GM12891 (cell line): ENCODE results near the gene PREX1.

Experiments
- POLR2A ChIP-seq: IDR thresholded peaks from 2 replicates; pipeline ENCODE4 v1.6.1; 2011; ENCODE audit warnings: low read depth, low read length, control low read depth
- POLR2AphosphoS5 ChIP-seq: IDR thresholded peaks from 2 replicates; pipeline ENCODE4 v1.6.1; 2011; ENCODE audit warnings: low read depth, low read length, control low read depth
- TAF1 ChIP-seq: IDR thresholded peaks from 2 replicates; pipeline ENCODE4 v1.6.1; 2011; ENCODE audit warnings: low read depth, low read length, control low read depth

DNA sequence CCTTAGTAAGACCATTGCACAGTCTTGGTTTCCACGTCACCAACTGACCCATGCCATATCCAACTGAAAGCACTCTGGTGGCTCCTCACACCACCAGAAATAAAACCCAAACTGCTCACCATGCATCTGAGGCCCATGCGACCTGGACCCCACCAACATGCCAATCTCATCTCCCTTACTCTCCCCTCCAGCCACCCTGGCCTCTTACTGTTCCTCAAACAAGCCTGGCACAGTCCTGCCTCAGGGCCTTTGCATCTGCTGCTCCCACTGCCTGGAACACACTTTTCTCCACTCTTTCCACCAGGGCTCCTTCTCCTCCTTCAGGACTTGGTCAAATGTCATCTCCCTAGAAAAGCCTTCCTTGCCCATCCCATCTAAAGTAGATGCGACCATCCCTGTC is 8.7 kb downstream of the PREX1 start:
- TF ChIP-seq POLR2AphosphoS5 (no peak; the same call in 1 of the 2 replicates), TAF1 (no peak), POLR2A (no peak)
